Loucy (cell line): ENCODE results near the gene UGT3A1.

Experiments used
- H2AFZ ChIP-seq: fragments of 200-600 bp; sonication (generic); 2 replicates; pipeline ENCODE4 v1.6.0; 2016; ENCODE audit warnings: antibody characterized with exemption, mild to moderate bottlenecking, low read length, moderate library complexity
- H3F3A ChIP-seq: fragments of 200-600 bp; 2 replicates; pipeline ENCODE4 v1.6.0; 2016; ENCODE audit warnings: antibody characterized with exemption, low read depth, mild to moderate bottlenecking
- H3K27me3 ChIP-seq: fragments of 200-600 bp; sonication (generic); 2 replicates; pipeline ENCODE4 v1.6.1; 2014; ENCODE audit warnings: low read length, mild to moderate bottlenecking; ENCODE audit not compliant: insufficient read depth, poor library complexity, severe bottlenecking
- H3K36me3 ChIP-seq: fragments of 200-600 bp; sonication (generic); 2 replicates; pipeline ENCODE4 v1.6.1; 2016; ENCODE audit warnings: low read length; ENCODE audit not compliant: insufficient read depth
- H3K4me1 ChIP-seq: fragments of 200-600 bp; sonication (generic); 2 replicates; pipeline ENCODE4 v1.5.1; 2014; ENCODE audit warnings: low read length, mild to moderate bottlenecking; ENCODE audit not compliant: insufficient read depth, poor library complexity, severe bottlenecking
- H3K4me2 ChIP-seq: fragments of 200-600 bp; sonication (generic); 2 replicates; pipeline ENCODE4 v1.6.0; 2014; ENCODE audit warnings: antibody characterized with exemption, low read length, low read depth, mild to moderate bottlenecking; ENCODE audit not compliant: poor library complexity, severe bottlenecking
- H3K4me3 ChIP-seq: fragments of 200-600 bp; sonication (generic); 2 replicates; pipeline ENCODE4 v1.5.1; 2014; ENCODE audit warnings: low read length, mild to moderate bottlenecking, mixed read lengths; ENCODE audit not compliant: poor library complexity, severe bottlenecking
- H3K79me2 ChIP-seq: fragments of 200-600 bp; sonication (generic); 2 replicates; pipeline ENCODE4 v1.6.1; 2014; ENCODE audit warnings: low read length; ENCODE audit not compliant: insufficient read depth
- H3K9ac ChIP-seq: fragments of 200-600 bp; sonication (generic); 2 replicates; pipeline ENCODE4 v1.6.0; 2014; ENCODE audit warnings: mild to moderate bottlenecking, low read depth, low read length, moderate library complexity; ENCODE audit not compliant: poor library complexity, severe bottlenecking
- H3K9me2 ChIP-seq: fragments of 200-600 bp; sonication (generic); replicated peaks from 2 replicates; pipeline ENCODE4 v1.6.1; 2016; ENCODE audit warnings: low read depth, low read length, mixed read lengths
- H3K9me3 ChIP-seq: fragments of 200-600 bp; sonication (generic); 2 replicates; pipeline ENCODE4 v1.6.1; 2014; ENCODE audit warnings: mild to moderate bottlenecking, antibody characterized with exemption, low read length, low read depth; ENCODE audit not compliant: insufficient read depth
- H4K20me1 ChIP-seq: fragments of 200-600 bp; sonication (generic); 2 replicates; pipeline ENCODE4 v1.6.0; 2014; ENCODE audit warnings: antibody characterized with exemption, low read length, mild to moderate bottlenecking; ENCODE audit not compliant: insufficient read depth, poor library complexity, severe bottlenecking
- EZH2phosphoT487 ChIP-seq: fragments of 200-600 bp; IDR thresholded peaks from 2 replicates; pipeline ENCODE4 v1.6.1; 2018; ENCODE audit warnings: antibody characterized with exemption, mild to moderate bottlenecking, moderate library complexity, borderline replicate concordance
- TF ChIP-seq, protein P1 (sequence below): fragments of 200-600 bp; sonication (generic); conservative IDR thresholded peaks from 2 replicates; pipeline ENCODE4 v1.5.1; 2014; ENCODE audit warnings: mild to moderate bottlenecking, antibody characterized with exemption, low read length

UGT3A1 gene

DNA sequence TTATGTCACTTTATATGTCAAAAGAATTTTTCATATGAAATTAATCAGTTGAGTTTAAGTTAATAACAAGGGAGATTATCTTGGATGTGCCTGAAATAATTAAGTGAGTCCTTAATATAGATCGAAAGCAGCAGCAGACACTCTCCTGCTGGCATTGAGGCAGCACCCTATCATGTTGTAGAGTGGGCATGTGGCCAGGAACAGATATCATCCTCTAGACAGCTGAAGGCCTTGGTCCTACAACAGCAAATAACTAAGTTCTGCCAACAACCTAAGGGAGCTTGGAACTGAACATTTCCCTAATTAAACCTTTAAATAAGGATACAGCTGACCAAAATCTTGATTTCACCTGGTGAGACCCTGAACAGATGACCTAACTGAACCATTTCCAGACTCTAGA is 25.8 kb upstream of the UGT3A1 start:
- no peaks in the 10 kb centered on the region for H3K9me2 ChIP-seq

DNA sequence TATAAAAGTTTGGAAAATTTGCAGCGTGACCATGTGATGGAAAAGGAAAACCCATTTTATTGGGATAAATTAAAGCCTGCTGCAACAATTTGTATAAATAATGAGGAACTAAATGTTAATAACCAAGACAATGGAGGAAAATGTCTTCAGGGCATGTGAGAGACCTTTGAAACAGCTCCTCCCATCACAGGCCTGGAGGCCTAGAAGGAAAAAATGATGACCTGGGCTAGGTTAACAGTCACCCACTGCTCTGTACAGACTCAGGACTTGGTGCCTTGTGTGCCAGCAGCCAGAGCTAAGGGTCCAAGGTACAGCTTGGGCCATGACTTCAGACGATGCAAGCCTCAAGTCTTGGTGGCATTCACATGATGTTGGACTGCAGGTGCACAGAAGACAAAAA is 22.0 kb upstream of the UGT3A1 start:
- Histone ChIP-seq H3K9me3 (peaks cover 48% of the 10 kb centered on the region; the same call in 1 of the 2 replicates), H3F3A (no peaks in the 10 kb centered on the region), H4K20me1 (no peaks in the 10 kb centered on the region), H3K4me2 (no peak overlapping the region), H2AFZ (no peak overlapping the region), H3K27me3 (no peaks in the 10 kb centered on the region), H3K9me2 (no peaks in the 10 kb centered on the region), H3K79me2 (no peaks in the 10 kb centered on the region), H3K9ac (no peak overlapping the region), H3K4me1 (no peaks in the 10 kb centered on the region), H3K36me3 (no peaks in the 10 kb centered on the region), H3K4me3 (no peak overlapping the region)
- TF ChIP-seq, protein P1, sequence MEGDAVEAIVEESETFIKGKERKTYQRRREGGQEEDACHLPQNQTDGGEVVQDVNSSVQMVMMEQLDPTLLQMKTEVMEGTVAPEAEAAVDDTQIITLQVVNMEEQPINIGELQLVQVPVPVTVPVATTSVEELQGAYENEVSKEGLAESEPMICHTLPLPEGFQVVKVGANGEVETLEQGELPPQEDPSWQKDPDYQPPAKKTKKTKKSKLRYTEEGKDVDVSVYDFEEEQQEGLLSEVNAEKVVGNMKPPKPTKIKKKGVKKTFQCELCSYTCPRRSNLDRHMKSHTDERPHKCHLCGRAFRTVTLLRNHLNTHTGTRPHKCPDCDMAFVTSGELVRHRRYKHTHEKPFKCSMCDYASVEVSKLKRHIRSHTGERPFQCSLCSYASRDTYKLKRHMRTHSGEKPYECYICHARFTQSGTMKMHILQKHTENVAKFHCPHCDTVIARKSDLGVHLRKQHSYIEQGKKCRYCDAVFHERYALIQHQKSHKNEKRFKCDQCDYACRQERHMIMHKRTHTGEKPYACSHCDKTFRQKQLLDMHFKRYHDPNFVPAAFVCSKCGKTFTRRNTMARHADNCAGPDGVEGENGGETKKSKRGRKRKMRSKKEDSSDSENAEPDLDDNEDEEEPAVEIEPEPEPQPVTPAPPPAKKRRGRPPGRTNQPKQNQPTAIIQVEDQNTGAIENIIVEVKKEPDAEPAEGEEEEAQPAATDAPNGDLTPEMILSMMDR, result no peak
- no peak for TF ChIP-seq EZH2phosphoT487

More for the DNA sequence above, 25.8 kb upstream of the UGT3A1 start:
- no peak overlapping the region for H3K4me2 ChIP-seq
- H3K9me3 ChIP-seq, result peaks cover 39% of the 10 kb centered on the region; the same call in 1 of the 2 replicates
- no peaks in the 10 kb centered on the region for H3F3A ChIP-seq
- H3K4me3 ChIP-seq, result no peak overlapping the region
- no peak overlapping the region for H3K9ac ChIP-seq
- H4K20me1 ChIP-seq, result no peaks in the 10 kb centered on the region
- no peaks in the 10 kb centered on the region for H3K4me1 ChIP-seq
- no peak overlapping the region for H2AFZ ChIP-seq
- H3K27me3 ChIP-seq, result no peaks in the 10 kb centered on the region
- no peaks in the 10 kb centered on the region for H3K36me3 ChIP-seq
- no peak for TF ChIP-seq EZH2phosphoT487
- TF ChIP-seq, protein P1, result no peak
- H3K79me2 ChIP-seq, result no peaks in the 10 kb centered on the region

DNA sequence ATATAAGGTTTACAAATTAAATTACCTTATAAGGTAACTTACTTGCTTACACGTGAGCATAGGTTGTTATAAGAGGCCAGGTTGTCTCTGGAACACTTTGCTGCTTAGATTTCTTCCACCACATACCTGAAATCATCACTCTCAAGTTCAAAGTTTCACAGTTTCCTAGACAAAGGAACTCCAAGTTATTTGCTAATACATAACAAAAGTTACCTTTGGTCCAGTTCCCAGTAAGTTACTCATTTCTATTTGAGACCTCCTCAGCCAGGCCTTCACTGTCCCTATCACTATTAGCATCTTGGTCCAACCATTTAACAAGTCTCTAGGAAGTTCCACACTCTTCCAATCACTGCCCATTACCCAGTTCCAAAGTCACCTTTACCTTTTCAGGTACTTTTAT is 18.5 kb upstream of the UGT3A1 start:
- Histone ChIP-seq H3K9me3 (peaks cover 33% of the 10 kb centered on the region; the same call in 1 of the 2 replicates), H3K4me1 (no peaks in the 10 kb centered on the region), H3K9me2 (no peaks in the 10 kb centered on the region), H3K9ac (no peak overlapping the region), H3K27me3 (no peaks in the 10 kb centered on the region), H3F3A (no peaks in the 10 kb centered on the region), H3K4me3 (no peak overlapping the region), H2AFZ (no peak overlapping the region), H4K20me1 (no peaks in the 10 kb centered on the region), H3K36me3 (no peaks in the 10 kb centered on the region), H3K4me2 (no peak overlapping the region), H3K79me2 (no peaks in the 10 kb centered on the region)
- no peak for TF ChIP-seq EZH2phosphoT487
- TF ChIP-seq, protein P1, result no peak
